Endothelial cell of umbilical vein (primary cell): Measurements from ENCODE around the gene SMYD4. TPM values are rescaled to one million over a fixed set of nuclear protein-coding genes. Genes with fewer than 3 reads are reported as not detected.

Source experiments
- BruUV-seq: library from RNA; stranded (reverse); fragments of 400-500 nt; replicated peaks from 2 replicates; lab custom pipeline; 2021; lab: Mats Ljungman, UMichigan
- CTCF ChIA-PET: fragments of 300-600, 350-600 bp; sonication (Branson Sonifier 250); formaldehyde crosslinking; loops from one replicate; lab custom pipeline; 2021; ENCODE audit warnings: antibody characterized with exemption, inconsistent platforms; lab: Charles Lee
- POLR2A ChIA-PET: fragments of 300-600, 350-600 bp; sonication (Branson Sonifier 250); formaldehyde crosslinking; loops from one replicate; lab custom pipeline; 2021; ENCODE audit warnings: antibody characterized with exemption, inconsistent platforms; lab: Charles Lee
- DNase-seq: peaks from one replicate; pipeline ENCODE4 v3.0.0-alpha.2; 2011; ENCODE audit warnings: low read depth, low spot score
- FAIRE-seq: peaks from 2 replicates; lab custom pipeline; 2011; peaks lifted over from hg19 to GRCh38; lab: Jason Lieb, UNC
- H2AFZ ChIP-seq: 2 replicates; pipeline ENCODE4 v1.6.0; 2012; ENCODE audit warnings: low read depth, low read length, control low read depth, inconsistent platforms
- H3K27ac ChIP-seq: 2 replicates; pipeline ENCODE4 v1.5.1; 2011; ENCODE audit warnings: low read depth, mild to moderate bottlenecking, control low read depth, low read length, moderate library complexity; ENCODE audit not compliant: insufficient read depth
- H3K27me3 ChIP-seq, 2 experiments: 2 replicates each; pipeline versions ENCODE4 v1.6.0 to v1.6.1; 2011; ENCODE audit warnings: low read length in 2 of 2, mixed read lengths in 1 of 2; ENCODE audit not compliant: control insufficient read depth in 2 of 2, insufficient read depth in 2 of 2
- H3K36me3 ChIP-seq, 2 experiments: 2 replicates in 1 of 2; 3 replicates in 1 of 2; pipeline ENCODE4 v1.5.1; 2011; ENCODE audit warnings: low read length in 2 of 2, mild to moderate bottlenecking in 1 of 2, moderate library complexity in 1 of 2; ENCODE audit not compliant: control insufficient read depth in 2 of 2, insufficient read depth in 2 of 2; ENCODE audit errors: extremely low read depth in 1 of 2
- H3K4me1 ChIP-seq: 3 replicates; pipeline ENCODE4 v1.5.1; 2011; ENCODE audit warnings: mild to moderate bottlenecking, low read length; ENCODE audit not compliant: control insufficient read depth, insufficient read depth; ENCODE audit errors: extremely low read depth
- H3K4me2 ChIP-seq: 2 replicates; pipeline ENCODE4 v1.6.1; 2011; ENCODE audit warnings: low read length, control low read depth, mixed read lengths; ENCODE audit not compliant: insufficient read depth
- H3K4me3 ChIP-seq, 3 experiments: fragments of 200-600 bp in 1 of 3; sonication (generic), shearing (Covaris generic) in 1 of 3; replicated peaks in 1 of 3; 2 replicates each; pipeline ENCODE4 v1.5.1; 2011 to 2016; ENCODE audit warnings: control low read depth in 3 of 3, low read length in 3 of 3, mild to moderate bottlenecking in 2 of 3, inconsistent platforms in 1 of 3, low read depth in 1 of 3, moderate library complexity in 1 of 3; ENCODE audit not compliant: insufficient read depth in 1 of 3
- H3K79me2 ChIP-seq: 2 replicates; pipeline ENCODE4 v1.6.0; 2012; ENCODE audit warnings: low read length, inconsistent platforms; ENCODE audit not compliant: control insufficient read depth, insufficient read depth
- H3K9ac ChIP-seq: replicated peaks from 2 replicates; pipeline ENCODE3; 2011; ENCODE audit warnings: low read length, control low read depth; ENCODE audit not compliant: insufficient read depth; ENCODE audit errors: extremely low read depth
- H3K9me1 ChIP-seq: replicated peaks from 3 replicates; pipeline ENCODE4 v1.6.0; 2011; ENCODE audit warnings: mild to moderate bottlenecking, low read length; ENCODE audit not compliant: control insufficient read depth, insufficient read depth; ENCODE audit errors: extremely low read depth
- H3K9me3 ChIP-seq: replicated peaks from 2 replicates; pipeline ENCODE4 v1.5.1; 2012; ENCODE audit warnings: low read length, inconsistent platforms; ENCODE audit not compliant: control insufficient read depth, insufficient read depth
- H4K20me1 ChIP-seq: replicated peaks from 2 replicates; pipeline ENCODE3; 2011; ENCODE audit warnings: mild to moderate bottlenecking, low read length; ENCODE audit not compliant: control insufficient read depth, insufficient read depth; ENCODE audit errors: extremely low read depth
- CTCF ChIP-seq, 2 donors: IDR thresholded peaks; 1 replicate in 1 of 2; 2 replicates in 1 of 2; pipeline ENCODE4 v1.5.1; 2011; ENCODE audit warnings: low read length in 2 of 2, mild to moderate bottlenecking in 2 of 2, moderate library complexity in 2 of 2, control low read depth in 1 of 2, inconsistent platforms in 1 of 2, low read depth in 1 of 2; ENCODE audit not compliant: insufficient read depth in 1 of 2; ENCODE audit errors: extremely low read depth in 1 of 2
- EZH2 ChIP-seq: IDR thresholded peaks from 2 replicates; pipeline ENCODE4 v1.6.1; 2012; ENCODE audit warnings: borderline replicate concordance, low read depth, mild to moderate bottlenecking, moderate library complexity, low read length, inconsistent platforms; ENCODE audit not compliant: severe bottlenecking
- FOS ChIP-seq: IDR thresholded peaks from 2 replicates; pipeline ENCODE4 v1.6.1; 2011; ENCODE audit warnings: mild to moderate bottlenecking, low read length, moderate library complexity, borderline replicate concordance; ENCODE audit not compliant: insufficient read depth
- GATA2 ChIP-seq: IDR thresholded peaks from 2 replicates; pipeline ENCODE4 v1.7.0; 2011; ENCODE audit warnings: low read depth, mild to moderate bottlenecking, moderate library complexity, mixed read lengths, low read length; ENCODE audit not compliant: insufficient read length, insufficient read depth
- JUN ChIP-seq: IDR thresholded peaks from 2 replicates; pipeline ENCODE4 v1.6.1; 2011; ENCODE audit warnings: borderline replicate concordance, low read depth; ENCODE audit not compliant: insufficient read length, insufficient read depth
- MAX ChIP-seq: IDR thresholded peaks from 2 replicates; pipeline ENCODE4 v1.6.1; 2011; ENCODE audit not compliant: insufficient read depth, insufficient read length
- MYC ChIP-seq: IDR thresholded peaks from one replicate; pipeline ENCODE4 v1.6.1; 2011; ENCODE audit warnings: mild to moderate bottlenecking, low read depth, low read length
- POLR2A ChIP-seq: IDR thresholded peaks from 2 replicates; pipeline ENCODE4 v1.6.1; 2012; ENCODE audit warnings: low read depth, mild to moderate bottlenecking, control low read depth, low read length
- POLR2AphosphoS5 ChIP-seq: IDR thresholded peaks from 2 replicates; pipeline ENCODE4 v1.6.1; 2012; ENCODE audit warnings: low read depth, mild to moderate bottlenecking, control low read depth, low read length, moderate library complexity; ENCODE audit not compliant: insufficient read depth
- dilution Hi-C: fragments of 300-500 bp; cut with MboI; formaldehyde crosslinking; loops from one replicate; pipeline ENCODE4 v1.15.0; 2019; ENCODE audit warnings: low sequenced_read_pairs; ENCODE audit not compliant: extremely low pct_ligation_motif_present
- intact Hi-C: fragments of 100-400 bp; cut with micrococcal nuclease; formaldehyde crosslinking; loops from one replicate; pipeline ENCODE4 v1.10.0; 2022
- polyA plus RNA-seq, 4 experiments: library from polyadenylated mRNA; depleted of rRNA in 3 of 4; stranded (reverse) in 3 of 4; unstranded in 1 of 4; fragments of >200 nt; gene quantifications; 2 replicates each; pipeline versions ENCODE4 v1.2.1 to v1.2.3, GENCODE V29; 2011 to 2012; ENCODE audit warnings: missing spikeins in 1 of 4
- total RNA-seq: library from RNA; stranded (reverse); gene quantifications from 2 replicates; pipeline ENCODE4 v1.2.3, GENCODE V29; 2021

SMYD4 gene
- total and polyA plus RNA-seq, 2 donors (not counting 3 experiments of a cell fraction or from before 2014, with no cell fraction given) = 6.0 to 14.6 TPM

GRCh38 chr17:1782171-1782567 lies 47.5 kb downstream of the SMYD4 start:
- DNase-seq = no peak
- Histone ChIP-seq H3K27ac (no peak overlapping the region), H3K79me2 (no peaks in the 10 kb centered on the region), H3K9me1 (no peaks in the 10 kb centered on the region), H3K4me1 (peaks cover 12% of the 10 kb centered on the region), H3K4me3 (no peak overlapping the region), H4K20me1 (no peaks in the 10 kb centered on the region), H3K4me2 (no peak overlapping the region), H3K9ac (no peak overlapping the region), H3K27me3 (no peaks in the 10 kb centered on the region), H2AFZ (no peak overlapping the region), H3K9me3 (no peaks in the 10 kb centered on the region), H3K36me3 (peaks cover 2% of the 10 kb centered on the region in 2 experiments)
- no TSS peak for BruUV-seq
- ChIA-PET POLR2A (interaction anchor here (0.7 to 2.8 kb wide), 3 partner anchors 34 to 265 kb away, joined by 3 to 16 read pairs (median 6); no protein-coding TSS in a partner anchor), CTCF (interaction anchor here (2.2 to 8.8 kb wide), 4 partner anchors 9 to 68 kb away, joined by 10 to 262 read pairs (median 18); partner anchors contain the start of genes SERPINF1 and WDR81)
- intact Hi-C loops = no loop called here
- TF ChIP-seq MAX (no peak), EZH2 (no peak), POLR2A (no peak), GATA2 (no peak), JUN (no peak), CTCF (IDR thresholded peaks at IDR 0.05; ENCODE audit: extremely low read depth in 1 of 2, insufficient read depth in 1 of 2, low read depth in 1 of 2, low read length in 2 of 2) (no peak), MYC (no peak), POLR2AphosphoS5 (no peak), FOS (no peak)
- dilution Hi-C loops = no loop called here
- FAIRE-seq = no peak
